A549 (cell line): ENCODE data around the gene BCL2L11. TPM values are rescaled to one million over a fixed set of nuclear protein-coding genes. Genes with fewer than 3 reads are reported as not detected.

Experiments
- ATAC-seq, 2 experiments: fragments of 200-7000 bp in 1 of 2; fragments of >200 bp in 1 of 2; cut with Nextera tagmentation in 1 of 2; cut with Tn5 transposase in 1 of 2; 3 replicates each; pipeline versions ENCODE4 v1.8.0 to v1.9.1; 2018 to 2020; ENCODE audit warnings: mild to moderate bottlenecking in 1 of 2, moderate library complexity in 1 of 2
- CTCF ChIA-PET: fragments of 300-600 bp; sonication (Branson Sonifier 250); formaldehyde crosslinking; extraction: SDS; loops from one replicate; lab custom pipeline; 2021; ENCODE audit warnings: antibody characterized with exemption, inconsistent platforms; lab: Yijun Ruan, JAX
- POLR2A ChIA-PET: fragments of 350-600 bp; formaldehyde crosslinking; extraction: SDS; loops from one replicate; lab custom pipeline; 2021; ENCODE audit warnings: antibody characterized with exemption, inconsistent platforms; lab: Yijun Ruan, JAX
- DNase-seq, 2 experiments: peaks; one replicate each; pipeline versions ENCODE4 v3.0.0 to v3.0.0-alpha.2; 2011 to 2016; ENCODE audit warnings: low read depth in 1 of 2, low spot score in 1 of 2
- FAIRE-seq: peaks from 2 replicates; lab custom pipeline; 2011; peaks lifted over from hg19 to GRCh38; lab: Jason Lieb, UNC
- H3K27ac ChIP-seq, 2 experiments: fragments of >200 bp; sonication (Bioruptor Twin); formaldehyde crosslinking; 3 replicates each; pipeline ENCODE4 v1.5.1; 2016 to 2017
- H3K4me1 ChIP-seq: fragments of >200 bp; sonication (Bioruptor Twin); formaldehyde crosslinking; 3 replicates; pipeline ENCODE4 v1.6.1; 2016
- H3K4me2 ChIP-seq: fragments of >200 bp; sonication (Bioruptor Twin); formaldehyde crosslinking; 3 replicates; pipeline ENCODE4 v1.6.1; 2016
- H3K4me3 ChIP-seq: fragments of >200 bp; sonication (Bioruptor Twin); formaldehyde crosslinking; 3 replicates; pipeline ENCODE4 v1.5.1; 2016
- H3K9me3 ChIP-seq: fragments of >200 bp; sonication (Bioruptor Twin); formaldehyde crosslinking; 3 replicates; pipeline ENCODE4 v1.6.1; 2016
- CBX8 ChIP-seq: fragments of 200-600 bp; sonication (generic); IDR thresholded peaks from 2 replicates; pipeline ENCODE4 v1.6.1; 2016
- CEBPB ChIP-seq, 2 experiments: fragments of >200 bp in 1 of 2; sonication (Bioruptor Twin) in 1 of 2; formaldehyde crosslinking in 1 of 2; IDR thresholded peaks; 2 replicates each; pipeline ENCODE4 v1.6.1; 2012 to 2016
- CHD4 ChIP-seq: fragments of 200-600 bp; sonication (generic); IDR thresholded peaks from 2 replicates; pipeline ENCODE4 v1.6.1; 2016; ENCODE audit warnings: antibody characterized with exemption, mild to moderate bottlenecking, borderline replicate concordance
- EHF ChIP-seq: fragments of 250-450 bp; sonication (Bioruptor Pico); IDR thresholded peaks from 2 replicates; pipeline ENCODE4 v1.5.0; 2020; ENCODE audit warnings: mild to moderate bottlenecking
- FOSL2 ChIP-seq, 2 experiments: fragments of 450-650 bp in 1 of 2; fragments of >200 bp in 1 of 2; sonication (Bioruptor Twin) in 1 of 2; formaldehyde crosslinking; IDR thresholded peaks; 2 replicates each; pipeline versions ENCODE4 v1.5.0 to v1.6.1; 2016 to 2020; ENCODE audit warnings: mild to moderate bottlenecking in 1 of 2, moderate library complexity in 1 of 2
- GATA3 ChIP-seq: IDR thresholded peaks from 2 replicates; pipeline ENCODE4 v1.6.1; 2012; ENCODE audit warnings: borderline replicate concordance
- HEYL ChIP-seq: fragments of 250-450 bp; sonication (Bioruptor Pico); IDR thresholded peaks from 2 replicates; pipeline ENCODE4 v1.8.0; 2021; ENCODE audit warnings: mild to moderate bottlenecking, moderate library complexity
- HOXB13 ChIP-seq: fragments of 250-450 bp; sonication (Bioruptor Pico); IDR thresholded peaks from 2 replicates; pipeline ENCODE4 v1.5.0; 2020; ENCODE audit warnings: low read depth, mild to moderate bottlenecking, moderate library complexity
- HOXB5 ChIP-seq: fragments of 250-450 bp; sonication (Bioruptor Pico); IDR thresholded peaks from 2 replicates; pipeline ENCODE4 v1.5.0; 2020; ENCODE audit warnings: mild to moderate bottlenecking, moderate library complexity
- JUN ChIP-seq, 2 experiments: fragments of >200 bp; sonication (Bioruptor Twin); formaldehyde crosslinking; IDR thresholded peaks; 2 replicates in 1 of 2; 3 replicates in 1 of 2; pipeline ENCODE4 v1.6.1; 2016 to 2017
- JUNB ChIP-seq: fragments of >200 bp; sonication (Bioruptor Twin); formaldehyde crosslinking; IDR thresholded peaks from 2 replicates; pipeline ENCODE4 v1.6.1; 2016
- MAZ ChIP-seq: fragments of 150-350 bp; IDR thresholded peaks from 2 replicates; pipeline ENCODE4 v1.6.1; 2014; ENCODE audit warnings: antibody characterized with exemption, low read depth, low read length, borderline replicate concordance
- RARB ChIP-seq: fragments of 250-450 bp; sonication (Bioruptor Pico); IDR thresholded peaks from 2 replicates; pipeline ENCODE4 v1.8.0; 2021; ENCODE audit warnings: mild to moderate bottlenecking, moderate library complexity
- RCOR1 ChIP-seq: fragments of 150-350 bp; IDR thresholded peaks from 2 replicates; pipeline ENCODE4 v1.6.1; 2014; ENCODE audit warnings: antibody characterized with exemption, low read length, low read depth
- RFX5 ChIP-seq: fragments of 450-650 bp; IDR thresholded peaks from 2 replicates; pipeline ENCODE4 v1.7.1; 2014; ENCODE audit warnings: antibody characterized with exemption, mild to moderate bottlenecking, moderate library complexity
- SMC3 ChIP-seq: fragments of >200 bp; sonication (Bioruptor Twin); formaldehyde crosslinking; IDR thresholded peaks from 3 replicates; pipeline ENCODE4 v1.6.1; 2018; ENCODE audit warnings: inconsistent platforms
- ZFP36 ChIP-seq: fragments of 450-650 bp; IDR thresholded peaks from 2 replicates; pipeline ENCODE4 v1.6.1; 2014; ENCODE audit warnings: borderline replicate concordance; ENCODE audit not compliant: partially characterized antibody
- ZNF302 ChIP-seq: fragments of 250-450 bp; sonication (Bioruptor Pico); IDR thresholded peaks from 2 replicates; pipeline ENCODE4 v1.9.0; 2021; ENCODE audit warnings: inconsistent platforms, mild to moderate bottlenecking, moderate library complexity
- WGBS: methylation state at CpG from one replicate; pipeline ENCODE4 v1.1.6; 2017; ENCODE audit errors: missing lambda C conversion rate; 5-methylcytosine and 5-hydroxymethylcytosine counted together
- polyA plus RNA-seq, 4 experiments: library from polyadenylated mRNA; depleted of rRNA in 3 of 4; stranded (reverse); fragments of >200 nt; fragmentation: RNase III in 1 of 4; extraction: RNeasy Plus Mini Kit Qiagen cat#74134 plus additional on column Dnase treatment in 1 of 4; gene quantifications; 2 replicates in 3 of 4; 3 replicates in 1 of 4; pipeline ENCODE4 v1.2.3, GENCODE V29; 2011 to 2017
- TF ChIP-seq, protein P1 (sequence below): IDR thresholded peaks from 2 replicates; pipeline ENCODE4 v1.6.1; 2012
- TF ChIP-seq, protein P2 (sequence below): IDR thresholded peaks from 2 replicates; pipeline ENCODE4 v1.6.1; 2012; ENCODE audit warnings: low read depth, borderline replicate concordance
- TF ChIP-seq, protein P3 (sequence below): fragments of >200 bp; sonication (Bioruptor Twin); formaldehyde crosslinking; IDR thresholded peaks from 3 replicates; pipeline ENCODE4 v1.5.1; 2016
- TF ChIP-seq, protein P4 (sequence below): fragments of >200 bp; sonication (Bioruptor Twin); formaldehyde crosslinking; IDR thresholded peaks from 3 replicates; pipeline ENCODE4 v1.6.1; 2016
- TF ChIP-seq, protein P5 (sequence below): fragments of 250-450 bp; sonication (Bioruptor Pico); IDR thresholded peaks from 2 replicates; pipeline ENCODE4 v1.5.0; 2020; ENCODE audit warnings: low read depth, mild to moderate bottlenecking, moderate library complexity

The BCL2L11 gene
- polyA plus RNA-seq, 2 of the 4 experiments (the other 2 are of a cell fraction): 7.4 to 14.5 TPM

DNA sequence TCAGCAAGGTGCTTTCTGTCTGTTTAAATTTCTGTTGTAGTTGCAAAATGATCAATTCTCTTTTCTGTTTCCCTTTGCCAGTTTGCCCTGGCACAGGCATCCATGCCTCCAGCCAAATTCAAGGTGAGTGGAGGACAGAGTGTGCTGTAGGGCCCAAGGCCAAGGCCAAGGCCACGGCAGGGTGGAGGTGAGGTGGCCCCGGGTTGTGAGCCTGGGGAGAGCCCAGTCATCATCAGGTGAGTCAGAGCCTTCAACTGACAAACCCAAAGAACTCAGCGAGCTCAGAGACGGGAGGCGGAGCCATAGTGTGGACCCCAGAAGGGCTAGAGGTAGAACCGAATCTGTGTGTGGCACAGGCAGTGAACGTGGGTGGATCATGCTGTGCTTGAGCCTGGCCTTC, 55.7 kb downstream of the BCL2L11 start:
- Histone ChIP-seq H3K9me3 (no peaks in the 10 kb centered on the region), H3K4me1 (peaks cover 57% of the 10 kb centered on the region)
- ATAC-seq (no peak), FAIRE-seq (no peak)
- POLR2A ChIA-PET: no interaction called here
- CTCF ChIA-PET: interaction anchor here (1.0 to 1.7 kb wide), 2 partner anchors 10 to 12 kb away, joined by 3 to 4 read pairs; no protein-coding TSS in a partner anchor
- 64% methylated on average over 7 of the region's 7 CpGs for WGBS
- TF ChIP-seq FOSL2 (IDR thresholded peaks at IDR 0.05) (no peak), FOSL2 (CRISPR knock-in tag; IDR thresholded peaks at IDR 0.05) (peak; percentile 36; the same call in 1 of the 2 replicates), ZFP36 (no peak)
- TF ChIP-seq, all 56 proteins: peak for 1
- Histone ChIP-seq H3K27ac (peak overlapping the region; percentile 89 to 97), H3K4me3 (no peak overlapping the region), H3K4me2 (peak overlapping the region; percentile 44)
- DNase-seq: no peak

DNA sequence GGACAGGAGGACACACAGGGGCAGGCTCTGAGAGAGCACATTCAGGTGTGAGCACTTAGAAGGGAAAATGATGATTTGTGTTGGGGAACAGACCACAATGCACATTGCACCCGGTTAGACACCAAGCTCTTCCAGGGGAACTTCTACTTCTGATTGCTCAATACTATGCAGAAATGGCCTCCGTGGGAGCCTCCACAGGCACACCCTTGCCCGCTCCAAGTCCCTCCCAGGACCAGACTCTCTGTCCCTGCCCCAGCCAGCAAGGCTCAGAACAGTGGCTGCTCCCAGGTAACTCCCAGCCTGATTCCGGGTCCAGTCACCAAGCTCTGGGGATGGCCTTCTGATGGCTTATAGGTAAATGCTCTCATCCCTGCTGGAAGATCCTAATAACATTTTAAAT, 56.2 kb downstream of the BCL2L11 start:
- ChIA-PET POLR2A (no interaction called here), CTCF (interaction anchor here (1.0 to 1.7 kb wide), 2 partner anchors 10 to 12 kb away, joined by 3 to 4 read pairs; no protein-coding TSS in a partner anchor)
- DNase-seq (no peak), ATAC-seq (no peak), FAIRE-seq (no peak)
- Histone ChIP-seq H3K4me2 (peak overlapping the region; percentile 44), H3K4me1 (peaks cover 54% of the 10 kb centered on the region), H3K4me3 (no peak overlapping the region), H3K9me3 (no peaks in the 10 kb centered on the region), H3K27ac (peak overlapping the region; percentile 89 to 97)
- TF ChIP-seq ZNF302 (CRISPR knock-in tag) (no peak), CEBPB (IDR thresholded peaks at IDR 0.05) (peak in 1 of 2 experiments; percentile 58; a peak in 2 of 4 replicates)
- WGBS: 78% methylated on average over 3 of the region's 4 CpGs

DNA sequence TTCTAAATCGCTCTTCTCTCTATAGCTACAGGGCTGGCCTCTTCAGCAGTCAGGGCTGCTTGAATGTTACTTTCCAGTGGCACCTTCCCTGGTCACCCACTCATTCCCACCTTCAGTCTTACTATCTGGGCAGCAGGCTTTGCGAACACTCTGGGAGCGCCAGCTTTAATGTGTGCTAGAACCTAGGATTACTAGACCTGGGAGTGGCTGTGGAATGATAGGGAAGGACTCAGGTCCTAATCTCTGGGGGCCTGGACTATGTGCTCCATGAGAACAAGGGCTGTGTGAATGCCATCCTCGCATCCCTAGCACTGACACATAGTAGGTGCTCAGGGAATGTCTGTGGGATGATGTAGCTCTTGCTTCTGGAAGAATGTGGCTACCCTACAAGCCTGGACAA, 57.6 kb downstream of the BCL2L11 start:
- ChIA-PET POLR2A (interaction anchor here (1.3 kb wide), 1 partner anchor 57 kb away, joined by 4 read pairs; no protein-coding TSS in a partner anchor), CTCF (interaction anchor here (1.6 kb wide), 1 partner anchor 9 kb away, joined by 8 read pairs; no protein-coding TSS in a partner anchor)
- H3K27ac ChIP-seq: peak overlapping the region; percentile 89 to 97
- H3K4me2 ChIP-seq: peak overlapping the region; percentile 79
- no peak for TF ChIP-seq MAZ
- peaks cover 57% of the 10 kb centered on the region for H3K4me1 ChIP-seq
- 93% methylated on average over 4 of the region's 4 CpGs for WGBS
- ATAC-seq (peak in 1 of 2 experiments; percentile 4; a peak in 2 of 6 replicates), FAIRE-seq (no peak), DNase-seq (no peak)
- H3K9me3 ChIP-seq: no peaks in the 10 kb centered on the region
- no peak overlapping the region for H3K4me3 ChIP-seq

DNA sequence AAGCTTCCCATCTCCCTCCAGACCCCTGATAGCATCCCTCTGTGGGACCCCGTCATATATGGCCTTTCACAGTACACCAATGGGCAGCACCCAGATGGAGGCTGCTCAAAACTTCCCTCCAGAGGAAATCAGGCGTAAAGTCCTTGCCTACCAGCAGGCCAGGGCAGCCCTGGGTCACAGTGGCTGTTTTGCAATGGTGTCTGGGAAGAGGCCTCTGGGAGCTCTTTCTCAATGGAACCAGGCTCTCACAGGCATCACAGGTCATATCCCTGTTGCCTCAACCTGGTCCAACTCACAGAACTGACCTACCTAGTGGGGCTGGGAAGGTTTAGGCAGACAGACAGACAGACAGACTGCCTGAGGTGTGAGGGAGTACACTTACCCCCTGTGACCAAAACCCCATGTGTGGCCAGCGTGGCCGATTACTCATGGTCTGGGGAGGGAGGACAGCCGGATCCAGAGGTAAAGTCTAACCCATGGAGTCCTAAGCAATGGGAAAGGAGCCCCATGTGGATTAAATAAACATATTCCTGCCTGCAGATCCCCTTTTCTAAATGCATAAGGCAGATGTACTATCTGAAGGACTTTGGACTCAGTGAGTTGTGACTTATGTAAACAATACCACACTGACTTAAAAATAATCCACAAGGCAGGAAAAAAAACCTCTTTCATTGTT, 58.2 kb downstream of the BCL2L11 start:
- WGBS: 33% methylated on average over 5 of the region's 5 CpGs
- Histone ChIP-seq H3K4me2 (peak overlapping the region; percentile 79), H3K27ac (peak overlapping the region; percentile 89 to 97), H3K4me3 (no peak overlapping the region), H3K4me1 (peaks cover 63% of the 10 kb centered on the region), H3K9me3 (no peaks in the 10 kb centered on the region)
- ChIA-PET POLR2A (interaction anchor here (1.3 kb wide), 1 partner anchor 58 kb away, joined by 4 read pairs; no protein-coding TSS in a partner anchor), CTCF (interaction anchor here (0.7 to 1.6 kb wide), 4 partner anchors 10 to 312 kb away, joined by 3 to 8 read pairs (median 4); no protein-coding TSS in a partner anchor)
- peak; percentile 60 to 90 for DNase-seq
- peak; percentile 36 for FAIRE-seq
- ATAC-seq: peak; percentile 92 to 93
- TF ChIP-seq SMC3 (peak; percentile 50; the same call in 2 of the 3 replicates), HOXB5 (CRISPR knock-in tag) (0 out of 2 replicates have a peak, but pooled peaks have one; percentile 46), CHD4 (no peak), RFX5 (no peak), JUN (IDR thresholded peaks at IDR 0.05) (peak; percentile 84 to 90), GATA3 (peak; percentile 59; the same call in 1 of the 2 replicates), HOXB13 (CRISPR knock-in tag) (no peak), CEBPB (IDR thresholded peaks at IDR 0.05) (peak; percentile 66 to 78; a peak in 3 of 4 replicates), RCOR1 (no peak), HEYL (no peak), EHF (CRISPR knock-in tag) (no peak), CBX8 (no peak), JUNB (peak; percentile 87), RARB (peak; percentile 50; the same call in 1 of the 2 replicates)
- TF ChIP-seq, protein P1, sequence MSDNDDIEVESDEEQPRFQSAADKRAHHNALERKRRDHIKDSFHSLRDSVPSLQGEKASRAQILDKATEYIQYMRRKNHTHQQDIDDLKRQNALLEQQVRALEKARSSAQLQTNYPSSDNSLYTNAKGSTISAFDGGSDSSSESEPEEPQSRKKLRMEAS: peak; percentile 88
- TF ChIP-seq, protein P2, sequence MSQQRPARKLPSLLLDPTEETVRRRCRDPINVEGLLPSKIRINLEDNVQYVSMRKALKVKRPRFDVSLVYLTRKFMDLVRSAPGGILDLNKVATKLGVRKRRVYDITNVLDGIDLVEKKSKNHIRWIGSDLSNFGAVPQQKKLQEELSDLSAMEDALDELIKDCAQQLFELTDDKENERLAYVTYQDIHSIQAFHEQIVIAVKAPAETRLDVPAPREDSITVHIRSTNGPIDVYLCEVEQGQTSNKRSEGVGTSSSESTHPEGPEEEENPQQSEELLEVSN: peak; percentile 18; the same call in 1 of the 2 replicates
- TF ChIP-seq, protein P3, sequence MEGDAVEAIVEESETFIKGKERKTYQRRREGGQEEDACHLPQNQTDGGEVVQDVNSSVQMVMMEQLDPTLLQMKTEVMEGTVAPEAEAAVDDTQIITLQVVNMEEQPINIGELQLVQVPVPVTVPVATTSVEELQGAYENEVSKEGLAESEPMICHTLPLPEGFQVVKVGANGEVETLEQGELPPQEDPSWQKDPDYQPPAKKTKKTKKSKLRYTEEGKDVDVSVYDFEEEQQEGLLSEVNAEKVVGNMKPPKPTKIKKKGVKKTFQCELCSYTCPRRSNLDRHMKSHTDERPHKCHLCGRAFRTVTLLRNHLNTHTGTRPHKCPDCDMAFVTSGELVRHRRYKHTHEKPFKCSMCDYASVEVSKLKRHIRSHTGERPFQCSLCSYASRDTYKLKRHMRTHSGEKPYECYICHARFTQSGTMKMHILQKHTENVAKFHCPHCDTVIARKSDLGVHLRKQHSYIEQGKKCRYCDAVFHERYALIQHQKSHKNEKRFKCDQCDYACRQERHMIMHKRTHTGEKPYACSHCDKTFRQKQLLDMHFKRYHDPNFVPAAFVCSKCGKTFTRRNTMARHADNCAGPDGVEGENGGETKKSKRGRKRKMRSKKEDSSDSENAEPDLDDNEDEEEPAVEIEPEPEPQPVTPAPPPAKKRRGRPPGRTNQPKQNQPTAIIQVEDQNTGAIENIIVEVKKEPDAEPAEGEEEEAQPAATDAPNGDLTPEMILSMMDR: no peak
- TF ChIP-seq, protein P4, sequence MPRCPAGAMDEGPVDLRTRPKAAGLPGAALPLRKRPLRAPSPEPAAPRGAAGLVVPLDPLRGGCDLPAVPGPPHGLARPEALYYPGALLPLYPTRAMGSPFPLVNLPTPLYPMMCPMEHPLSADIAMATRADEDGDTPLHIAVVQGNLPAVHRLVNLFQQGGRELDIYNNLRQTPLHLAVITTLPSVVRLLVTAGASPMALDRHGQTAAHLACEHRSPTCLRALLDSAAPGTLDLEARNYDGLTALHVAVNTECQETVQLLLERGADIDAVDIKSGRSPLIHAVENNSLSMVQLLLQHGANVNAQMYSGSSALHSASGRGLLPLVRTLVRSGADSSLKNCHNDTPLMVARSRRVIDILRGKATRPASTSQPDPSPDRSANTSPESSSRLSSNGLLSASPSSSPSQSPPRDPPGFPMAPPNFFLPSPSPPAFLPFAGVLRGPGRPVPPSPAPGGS: no peak; the same call in 2 of the 3 replicates
- TF ChIP-seq, protein P5, sequence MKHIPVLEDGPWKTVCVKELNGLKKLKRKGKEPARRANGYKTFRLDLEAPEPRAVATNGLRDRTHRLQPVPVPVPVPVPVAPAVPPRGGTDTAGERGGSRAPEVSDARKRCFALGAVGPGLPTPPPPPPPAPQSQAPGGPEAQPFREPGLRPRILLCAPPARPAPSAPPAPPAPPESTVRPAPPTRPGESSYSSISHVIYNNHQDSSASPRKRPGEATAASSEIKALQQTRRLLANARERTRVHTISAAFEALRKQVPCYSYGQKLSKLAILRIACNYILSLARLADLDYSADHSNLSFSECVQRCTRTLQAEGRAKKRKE (CRISPR knock-in tag): peak; percentile 59; the same call in 1 of the 2 replicates
